T-helper 2 cell treated with Interferon-gamma antibody and Interleukin-4, amounts not matched to agents 5 μg/mL and 100 μg/mL, for 36 hours (primary cell): Measurements from ENCODE around the gene RUNX1.

ENCODE experiments used
- DNase-seq: peaks from one replicate; pipeline ENCODE4 v3.0.0; 2021; ENCODE audit warnings: low spot score
- H3K27ac Mint-ChIP-seq: one replicate; pipeline ENCODE4 v1.8.0; 2021; ENCODE audit warnings: mild to moderate bottlenecking, mixed read lengths
- H3K27me3 Mint-ChIP-seq: one replicate; pipeline ENCODE4 v1.8.0; 2021; ENCODE audit warnings: low read depth, mixed read lengths
- H3K36me3 Mint-ChIP-seq: one replicate; pipeline ENCODE4 v1.8.0; 2021; ENCODE audit warnings: low read depth, mixed read lengths
- H3K4me1 Mint-ChIP-seq: one replicate; pipeline ENCODE4 v1.8.0; 2021; ENCODE audit warnings: low read depth, mixed read lengths
- H3K4me3 Mint-ChIP-seq: one replicate; pipeline ENCODE4 v1.8.0; 2022; ENCODE audit warnings: mild to moderate bottlenecking, moderate library complexity, mixed read lengths
- H3K9me3 Mint-ChIP-seq: one replicate; pipeline ENCODE4 v1.8.0; 2021; ENCODE audit warnings: mixed read lengths

The RUNX1 gene

DNA sequence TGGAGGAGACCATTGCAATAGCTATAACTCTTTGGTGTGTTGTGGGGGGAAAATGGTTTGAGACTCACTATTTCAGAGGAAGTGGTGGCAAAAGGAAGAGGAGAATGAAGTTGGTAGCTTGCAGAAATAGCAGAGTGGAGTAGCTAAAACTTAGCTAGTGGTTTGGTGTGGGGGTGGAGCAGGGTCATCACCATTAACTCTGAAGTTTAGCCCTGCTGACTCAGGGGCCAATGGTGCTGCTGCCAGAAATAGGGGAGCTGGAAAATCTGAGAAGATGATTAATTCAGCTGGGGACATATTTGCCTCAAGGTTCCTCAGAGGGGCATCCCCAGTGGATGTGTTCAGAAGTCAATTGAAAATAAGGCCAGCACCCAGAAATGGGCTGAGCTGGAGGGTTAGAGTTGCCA is 65.4 kb downstream of the RUNX1 start:
- H3K4me3 Mint-ChIP-seq, result peak overlapping the region; percentile 72
- H3K36me3 Mint-ChIP-seq, result peaks cover 49% of the 10 kb centered on the region
- DNase-seq, result peak; percentile 83
- peaks cover 78% of the 10 kb centered on the region for H3K4me1 Mint-ChIP-seq
- H3K9me3 Mint-ChIP-seq, result no peaks in the 10 kb centered on the region
- H3K27me3 Mint-ChIP-seq, result no peaks in the 10 kb centered on the region
- peak overlapping the region; percentile 91 for H3K27ac Mint-ChIP-seq

DNA sequence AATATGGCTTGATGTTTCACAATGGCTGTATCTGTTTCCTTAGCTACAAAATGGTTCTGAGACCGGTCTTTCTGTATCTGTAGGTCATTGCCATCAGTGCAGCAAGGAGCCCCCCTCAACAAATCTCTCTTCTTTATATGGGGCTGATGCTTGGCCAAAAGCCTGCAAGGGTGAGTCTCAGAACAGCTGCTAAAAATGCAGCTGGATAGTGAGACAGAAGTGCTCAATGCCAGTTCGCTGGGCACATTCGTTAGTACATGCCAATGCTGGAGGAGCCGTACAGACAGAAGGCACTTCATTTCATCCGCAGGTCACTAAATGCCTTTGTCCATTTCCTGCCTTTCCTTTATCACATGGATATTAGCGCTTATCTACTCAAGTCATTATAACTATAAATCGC is 67.3 kb downstream of the RUNX1 start:
- DNase-seq, result no peak
- no peaks in the 10 kb centered on the region for H3K27me3 Mint-ChIP-seq
- H3K36me3 Mint-ChIP-seq, result peaks cover 57% of the 10 kb centered on the region
- no peaks in the 10 kb centered on the region for H3K9me3 Mint-ChIP-seq
- H3K4me3 Mint-ChIP-seq, result peak overlapping the region; percentile 42
- peaks cover 70% of the 10 kb centered on the region for H3K4me1 Mint-ChIP-seq
- H3K27ac Mint-ChIP-seq, result peak overlapping the region; percentile 83

DNA sequence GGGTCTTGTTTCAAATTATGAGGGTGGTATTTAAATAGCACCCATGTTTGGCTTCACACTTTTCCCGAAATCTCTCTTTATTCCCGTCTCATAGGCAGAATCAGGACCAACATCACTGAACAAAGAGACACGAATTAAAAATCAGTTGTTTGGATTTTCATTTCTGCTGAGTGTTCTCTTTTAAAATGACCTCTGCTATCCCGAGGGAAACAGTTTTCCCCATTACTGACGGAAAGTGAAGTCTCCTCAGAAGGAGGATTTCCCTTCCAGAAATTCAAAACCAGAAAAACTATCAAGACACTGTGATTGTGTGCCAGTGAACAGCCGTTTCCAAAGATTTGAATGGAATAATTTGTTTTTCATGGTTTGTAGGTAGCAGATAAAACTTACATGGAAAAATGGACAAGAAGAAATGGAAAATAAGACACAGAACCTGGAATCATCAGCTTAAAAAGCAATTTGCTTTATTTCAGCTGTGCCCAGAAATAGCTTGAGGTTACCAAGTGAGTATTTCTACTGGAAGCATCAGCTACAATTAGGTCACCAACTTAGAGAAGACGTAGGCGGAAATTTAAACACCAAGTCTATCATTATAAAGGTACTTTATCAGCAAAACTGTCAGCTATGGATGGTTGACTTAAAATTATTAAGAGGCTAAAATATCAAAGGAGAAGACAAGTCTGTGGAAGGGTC is 68.5 kb downstream of the RUNX1 start:
- Mint-ChIP-seq H3K27me3 (no peaks in the 10 kb centered on the region), H3K4me3 (no peak overlapping the region), H3K4me1 (peaks cover 70% of the 10 kb centered on the region), H3K9me3 (no peaks in the 10 kb centered on the region), H3K36me3 (peaks cover 60% of the 10 kb centered on the region), H3K27ac (no peak overlapping the region)
- no peak for DNase-seq

DNA sequence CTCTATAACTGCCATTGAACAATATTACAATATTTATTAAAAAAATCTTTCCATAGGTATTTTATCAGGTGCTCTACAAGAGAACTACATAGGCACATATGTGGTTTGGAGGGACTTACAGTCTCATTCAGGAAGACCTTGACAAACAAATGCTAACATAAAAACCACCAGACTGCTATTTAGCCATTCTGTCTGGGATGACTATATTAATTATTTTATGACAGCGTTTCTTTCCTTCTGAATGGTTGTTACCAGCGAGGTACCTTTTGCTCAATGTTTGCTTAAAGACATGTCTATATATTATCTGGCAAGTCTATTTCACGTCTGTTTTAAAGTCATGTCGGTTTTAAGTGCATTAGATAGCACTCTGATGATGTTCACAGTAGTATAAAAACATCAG is 69.7 kb downstream of the RUNX1 start:
- H3K27ac Mint-ChIP-seq, result no peak overlapping the region
- H3K4me1 Mint-ChIP-seq, result peaks cover 73% of the 10 kb centered on the region
- no peak for DNase-seq
- no peaks in the 10 kb centered on the region for H3K9me3 Mint-ChIP-seq
- no peaks in the 10 kb centered on the region for H3K27me3 Mint-ChIP-seq
- no peak overlapping the region for H3K4me3 Mint-ChIP-seq
- H3K36me3 Mint-ChIP-seq, result peaks cover 54% of the 10 kb centered on the region

DNA sequence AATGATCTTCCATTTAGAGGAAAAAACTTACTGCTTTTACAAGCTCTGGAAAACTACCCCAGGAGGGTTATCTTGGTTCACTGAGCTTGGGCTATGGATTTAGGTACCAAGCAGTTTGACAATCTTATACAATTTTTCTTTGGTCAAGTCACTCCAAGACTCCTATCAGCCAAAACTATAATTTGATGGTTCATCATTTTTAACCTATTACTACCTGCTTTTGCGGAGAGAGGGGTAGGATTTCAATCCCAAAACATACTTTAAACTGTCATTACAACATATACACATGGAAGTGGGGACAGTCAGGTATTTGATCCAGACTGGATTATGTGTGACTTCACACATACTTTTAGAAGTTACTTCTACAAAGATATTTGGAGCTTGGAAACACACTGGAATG is 71.8 kb downstream of the RUNX1 start:
- Mint-ChIP-seq H3K27me3 (no peaks in the 10 kb centered on the region), H3K4me3 (no peak overlapping the region), H3K9me3 (no peaks in the 10 kb centered on the region), H3K36me3 (peaks cover 60% of the 10 kb centered on the region), H3K4me1 (peaks cover 74% of the 10 kb centered on the region), H3K27ac (no peak overlapping the region)
- DNase-seq, result no peak

DNA sequence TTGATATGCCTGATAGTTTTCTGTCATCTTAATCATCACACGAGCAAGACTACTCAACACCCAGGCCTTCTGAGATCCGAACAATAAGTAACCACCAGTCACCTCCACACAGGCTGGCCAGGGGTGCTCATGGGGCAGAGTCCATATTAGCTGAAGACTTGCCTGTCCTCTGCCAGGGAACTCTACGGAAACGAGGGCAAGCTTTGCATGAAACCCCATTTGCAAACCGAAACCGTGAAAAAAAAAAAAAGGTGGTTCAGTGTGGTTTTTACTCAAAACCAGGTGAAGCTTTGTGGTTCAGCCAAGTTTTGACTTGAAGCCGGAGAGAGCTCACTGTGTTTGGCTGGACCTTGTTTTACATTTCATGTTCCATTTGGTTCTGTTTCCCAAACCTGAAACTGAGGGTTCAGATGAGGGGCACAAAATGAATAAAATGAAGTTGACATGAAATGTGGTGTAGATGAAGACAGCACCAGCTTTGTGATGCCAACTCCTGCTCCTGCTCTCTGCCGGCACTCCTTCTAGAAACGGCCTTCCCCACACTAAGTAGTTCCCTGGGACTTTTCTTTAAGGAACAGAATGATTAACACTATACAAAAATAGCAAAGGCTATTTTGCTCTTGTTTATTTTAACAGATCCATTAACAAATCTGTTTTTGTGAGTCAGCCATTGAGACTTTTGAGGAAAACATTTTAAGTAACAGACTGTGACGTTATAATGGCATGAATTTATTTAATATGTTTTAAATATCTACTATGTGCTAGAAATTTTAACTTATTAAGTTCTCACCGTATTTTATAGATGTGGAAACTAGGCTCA is 74.7 kb downstream of the RUNX1 start:
- H3K4me1 Mint-ChIP-seq, result peaks cover 76% of the 10 kb centered on the region
- H3K9me3 Mint-ChIP-seq, result no peaks in the 10 kb centered on the region
- DNase-seq, result peak; percentile 71
- no peaks in the 10 kb centered on the region for H3K27me3 Mint-ChIP-seq
- H3K27ac Mint-ChIP-seq, result peak overlapping the region; percentile 85
- peak overlapping the region; percentile 85 for H3K4me3 Mint-ChIP-seq
- H3K36me3 Mint-ChIP-seq, result peaks cover 55% of the 10 kb centered on the region

DNA sequence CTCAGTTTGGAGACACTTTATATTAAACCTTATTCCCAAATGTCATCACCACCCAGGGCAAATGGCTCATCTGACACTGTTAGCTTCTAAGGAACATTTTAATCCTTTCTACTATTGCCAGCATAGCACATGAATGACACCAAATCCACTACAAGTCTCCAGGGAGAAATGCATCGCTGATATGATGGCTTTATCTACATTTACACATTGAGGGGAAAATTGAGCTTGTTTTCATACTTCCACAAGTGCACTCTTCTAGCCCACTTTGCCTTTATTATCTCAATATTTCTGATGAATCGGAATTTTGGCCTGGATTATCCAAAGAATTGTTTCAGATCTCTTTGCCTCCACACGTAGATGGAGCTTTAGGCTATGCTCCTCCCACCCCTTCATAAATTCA is 75.4 kb downstream of the RUNX1 start:
- Mint-ChIP-seq H3K9me3 (no peaks in the 10 kb centered on the region), H3K27me3 (no peaks in the 10 kb centered on the region), H3K36me3 (peaks cover 56% of the 10 kb centered on the region), H3K4me1 (peaks cover 77% of the 10 kb centered on the region), H3K27ac (peak overlapping the region; percentile 85), H3K4me3 (peak overlapping the region; percentile 85)
- no peak for DNase-seq

DNA sequence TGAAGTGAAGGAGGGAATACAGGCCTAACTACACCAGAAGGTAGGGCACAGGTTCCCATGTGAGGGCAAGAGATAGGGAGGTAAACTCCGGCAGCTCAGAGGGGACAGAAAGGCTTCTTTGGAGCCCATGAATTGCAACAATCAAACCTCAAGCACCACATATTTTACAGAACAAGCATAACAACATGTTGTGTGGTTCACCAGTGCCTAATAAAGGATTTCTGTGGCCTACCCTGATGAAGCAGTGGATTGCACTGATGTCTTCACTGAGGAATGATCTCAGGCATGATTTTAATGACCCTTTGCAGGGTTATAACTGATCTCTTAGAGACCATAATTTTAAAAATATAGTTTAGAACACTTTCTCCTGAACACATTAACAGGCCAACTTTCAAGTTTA is 77.4 kb downstream of the RUNX1 start:
- Mint-ChIP-seq H3K4me1 (peaks cover 86% of the 10 kb centered on the region), H3K4me3 (peak overlapping the region; percentile 18), H3K36me3 (peaks cover 54% of the 10 kb centered on the region), H3K27me3 (no peaks in the 10 kb centered on the region), H3K27ac (peak overlapping the region; percentile 24), H3K9me3 (no peaks in the 10 kb centered on the region)
- no peak for DNase-seq

DNA sequence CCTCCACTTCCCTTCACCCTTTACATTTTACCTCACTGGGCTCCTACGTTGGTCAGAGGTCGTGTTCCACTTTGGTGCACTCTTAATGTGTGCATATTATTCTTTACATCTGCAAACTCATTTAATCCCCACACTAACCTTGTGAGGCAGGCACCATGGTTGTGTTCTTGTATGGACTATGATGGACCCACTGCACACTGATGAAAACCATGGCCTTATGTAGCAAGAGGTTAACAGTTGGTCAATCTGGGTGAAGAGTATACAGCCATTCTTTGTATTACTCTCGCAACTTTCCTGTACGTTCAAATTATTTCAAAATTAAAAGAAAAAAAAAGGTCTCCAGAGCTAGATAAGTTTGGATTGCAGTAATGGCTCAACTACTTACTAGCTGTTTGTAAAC is 78.5 kb downstream of the RUNX1 start:
- no peak for DNase-seq
- Mint-ChIP-seq H3K27ac (peak overlapping the region; percentile 79), H3K27me3 (no peaks in the 10 kb centered on the region), H3K4me3 (peak overlapping the region; percentile 84), H3K36me3 (peaks cover 51% of the 10 kb centered on the region), H3K9me3 (no peaks in the 10 kb centered on the region), H3K4me1 (peaks cover 86% of the 10 kb centered on the region)

DNA sequence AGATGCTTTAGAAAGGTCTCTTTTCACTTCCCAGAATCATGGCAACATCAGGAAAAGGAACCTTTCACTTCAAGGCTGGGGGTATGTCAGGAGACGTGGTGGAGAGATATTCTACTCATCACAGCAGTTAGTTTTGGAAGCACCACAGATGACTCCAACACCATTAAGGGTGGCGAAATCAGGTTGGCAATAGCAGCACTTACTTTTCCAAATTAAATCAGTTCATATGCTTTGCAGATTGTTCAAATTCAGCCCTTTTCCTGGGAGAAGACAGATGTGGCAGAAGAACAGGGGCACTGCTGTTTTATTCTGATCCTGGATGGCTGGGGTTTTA is 79.0 kb downstream of the RUNX1 start:
- Mint-ChIP-seq H3K4me3 (peak overlapping the region; percentile 84), H3K36me3 (peaks cover 49% of the 10 kb centered on the region), H3K4me1 (peaks cover 86% of the 10 kb centered on the region), H3K27ac (peak overlapping the region; percentile 79), H3K9me3 (no peaks in the 10 kb centered on the region), H3K27me3 (no peaks in the 10 kb centered on the region)
- DNase-seq, result no peak

DNA sequence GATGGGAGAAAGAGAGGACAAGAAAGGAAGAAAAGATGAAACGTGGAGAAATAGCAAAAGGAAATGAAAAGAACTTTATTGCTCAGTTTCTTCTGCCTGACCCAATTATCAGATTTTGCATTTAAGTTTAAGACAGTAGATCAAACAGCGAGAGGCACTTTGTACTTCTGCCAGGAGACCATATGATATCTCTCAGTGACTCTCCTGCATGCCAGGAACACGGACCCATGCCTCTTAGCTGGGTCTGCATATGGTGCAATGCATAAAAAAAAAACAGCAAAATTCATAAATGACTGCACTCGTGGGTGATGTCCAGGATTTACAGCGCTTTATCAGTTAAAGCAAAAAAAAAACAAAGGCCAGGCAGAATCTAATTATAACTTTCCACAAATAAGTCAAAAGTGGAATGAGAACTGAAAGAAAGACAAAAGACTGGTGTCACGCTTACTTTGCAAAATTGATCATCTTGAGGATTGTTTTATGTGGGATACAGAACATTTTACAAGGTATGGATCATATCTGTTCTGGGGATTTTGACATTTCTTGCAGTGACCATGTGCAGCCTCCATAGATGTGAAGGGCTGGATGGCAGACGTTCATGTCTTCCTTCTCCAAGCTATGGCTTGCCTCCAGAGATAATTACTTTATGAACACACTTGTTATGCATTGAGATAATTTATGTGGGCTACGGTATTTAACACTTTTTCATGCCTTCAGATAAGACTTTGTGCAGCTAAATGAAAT is 79.5 kb downstream of the RUNX1 start:
- Mint-ChIP-seq H3K9me3 (no peaks in the 10 kb centered on the region), H3K4me1 (peaks cover 86% of the 10 kb centered on the region), H3K36me3 (peaks cover 55% of the 10 kb centered on the region), H3K4me3 (peak overlapping the region; percentile 84), H3K27me3 (no peaks in the 10 kb centered on the region), H3K27ac (peak overlapping the region; percentile 79)
- DNase-seq, result no peak

DNA sequence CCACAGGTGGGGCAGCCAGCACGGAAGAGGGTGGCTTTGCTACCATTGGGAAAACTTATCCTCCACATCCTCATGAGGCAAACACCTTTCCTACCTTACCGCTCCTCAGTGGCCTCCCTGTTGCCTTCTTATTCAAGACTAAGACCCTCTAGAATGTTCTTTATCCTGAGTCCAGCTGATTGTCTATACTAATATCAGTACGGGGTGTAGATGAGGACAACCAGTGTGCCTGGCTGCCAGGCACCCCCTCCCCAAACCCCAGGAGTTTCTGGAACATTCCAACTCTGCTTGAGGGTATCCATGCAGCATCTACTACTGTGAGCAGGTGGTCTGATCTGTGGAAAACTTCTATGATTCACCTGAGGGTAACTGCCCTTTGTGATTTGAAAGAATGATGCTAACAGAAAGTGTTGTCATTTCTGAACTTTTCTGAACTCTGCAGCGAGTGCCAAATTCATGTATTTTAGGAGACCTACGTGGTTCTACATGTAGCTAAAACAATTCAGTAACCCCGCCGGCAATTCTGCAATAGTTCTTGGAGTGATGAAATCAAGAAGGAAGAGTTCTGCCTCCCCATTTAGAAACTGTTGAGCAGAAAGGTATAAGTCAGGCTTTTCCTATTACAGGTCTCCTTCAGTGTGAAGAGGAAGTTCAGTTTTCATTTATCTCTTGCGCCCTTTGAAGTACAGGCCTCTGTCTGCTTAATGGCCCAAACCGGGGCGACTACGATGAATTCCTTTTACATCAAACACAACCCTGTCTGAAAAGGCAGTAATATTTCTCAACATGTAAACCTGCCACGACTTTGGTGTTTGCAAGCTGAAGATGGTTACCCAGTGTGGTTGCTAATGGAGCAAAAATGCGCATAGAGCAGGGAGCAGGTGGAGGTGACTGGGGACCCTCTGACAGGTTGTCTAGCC is 80.4 kb downstream of the RUNX1 start:
- Mint-ChIP-seq H3K27ac (peak overlapping the region; percentile 79), H3K9me3 (no peaks in the 10 kb centered on the region), H3K36me3 (peaks cover 55% of the 10 kb centered on the region), H3K4me1 (peaks cover 85% of the 10 kb centered on the region), H3K27me3 (no peaks in the 10 kb centered on the region), H3K4me3 (peak overlapping the region; percentile 84)
- DNase-seq, result peak; percentile 64

DNA sequence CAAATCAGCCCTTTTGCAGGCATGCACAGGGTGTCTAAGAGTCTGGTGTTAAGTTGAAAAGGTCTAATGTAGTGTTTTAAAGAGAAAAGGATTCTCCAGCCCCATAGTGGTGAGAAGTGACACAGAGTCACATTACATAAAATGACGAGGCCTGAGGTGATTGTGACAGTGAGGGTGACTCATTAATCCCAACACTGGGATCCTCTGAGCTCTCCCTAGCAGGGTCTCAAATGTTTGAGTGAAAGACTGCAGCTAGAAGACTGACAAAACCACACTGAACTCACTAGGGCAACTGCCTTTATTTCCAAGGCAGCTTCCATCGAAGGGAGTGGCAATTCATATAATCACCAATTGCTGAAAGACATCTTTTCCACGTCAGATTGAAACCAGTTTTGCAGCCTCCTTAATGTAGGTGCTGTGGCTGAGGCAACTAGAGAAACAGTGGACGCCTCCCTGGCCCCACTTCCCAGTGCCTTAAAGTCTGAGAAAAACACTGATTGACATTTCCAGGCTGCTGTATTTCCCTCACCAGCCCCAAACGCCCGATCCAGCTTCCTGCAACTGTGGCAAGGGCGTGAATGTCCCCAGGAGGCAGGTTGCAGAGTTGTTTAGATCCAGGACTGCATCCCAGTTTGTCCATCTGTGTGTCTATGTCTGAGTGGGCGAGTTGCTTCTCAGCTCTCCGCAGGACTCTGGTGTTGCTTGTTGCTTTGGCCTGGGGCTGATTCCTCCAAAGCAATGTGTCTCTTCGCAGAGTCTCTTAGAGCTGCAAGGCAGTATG is 81.4 kb downstream of the RUNX1 start:
- Mint-ChIP-seq H3K27ac (peak overlapping the region; percentile 79), H3K4me3 (peak overlapping the region; percentile 84), H3K9me3 (no peaks in the 10 kb centered on the region), H3K27me3 (no peaks in the 10 kb centered on the region), H3K4me1 (peaks cover 87% of the 10 kb centered on the region), H3K36me3 (peaks cover 57% of the 10 kb centered on the region)
- peak; percentile 81 for DNase-seq
